NOMO-1 treated with dmso at 0.1 percent for 144 hours (cell line): ENCODE results near the gene OR8U1.
"Not testable (repeated sequence)": the region's sequence is repeated elsewhere in the genome, so short reads cannot be mapped to it uniquely, and the experiment has no call there.

Source experiments
- DNase-seq: peaks from one replicate; lab custom pipeline; 2025; ENCODE audit not compliant: unreplicated experiment; lab: John Stamatoyannopoulos, UW

OR8U1 gene

GRCh38 chr11:56375324-56375723 is at the start of gene OR8U1:
Gene OR8U1, plus strand, starts transcription at chr11:56375624. Its CDS starts 0 bp downstream, at chr11:56375624.
- no peak for DNase-seq

DNA sequence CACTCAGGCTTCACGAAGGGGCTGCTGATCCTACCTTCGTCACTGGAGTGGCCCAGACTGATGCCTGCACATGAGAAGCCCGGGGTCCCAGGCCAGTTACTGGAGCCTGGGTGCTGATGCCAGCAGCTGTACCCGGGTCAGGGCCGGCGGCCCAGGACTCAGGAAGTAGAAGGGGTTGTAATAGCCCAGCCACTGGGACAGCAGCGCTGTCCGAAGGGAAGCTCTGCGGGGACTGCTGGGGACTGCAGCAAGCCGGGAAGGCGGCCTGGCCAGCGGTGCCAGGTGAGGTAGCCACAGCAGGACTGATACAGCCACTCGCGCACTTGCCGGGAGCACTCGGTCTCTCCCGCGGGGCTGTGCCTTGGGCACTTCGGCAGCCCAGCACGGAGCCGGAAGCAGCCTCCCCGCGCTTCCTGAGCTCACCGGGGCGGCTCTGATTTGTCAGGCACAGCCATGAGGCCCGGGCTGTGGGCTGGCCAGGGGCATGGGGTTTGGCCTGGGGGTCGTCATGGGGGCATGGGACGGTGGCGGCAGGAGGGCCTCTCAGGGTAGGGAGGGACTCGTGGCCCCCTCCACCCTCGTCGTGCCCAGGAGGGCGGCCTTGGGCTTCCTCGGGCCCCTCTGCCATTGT is 43.4 kb upstream of the OR8U1 start:
- DNase-seq = no peak

DNA sequence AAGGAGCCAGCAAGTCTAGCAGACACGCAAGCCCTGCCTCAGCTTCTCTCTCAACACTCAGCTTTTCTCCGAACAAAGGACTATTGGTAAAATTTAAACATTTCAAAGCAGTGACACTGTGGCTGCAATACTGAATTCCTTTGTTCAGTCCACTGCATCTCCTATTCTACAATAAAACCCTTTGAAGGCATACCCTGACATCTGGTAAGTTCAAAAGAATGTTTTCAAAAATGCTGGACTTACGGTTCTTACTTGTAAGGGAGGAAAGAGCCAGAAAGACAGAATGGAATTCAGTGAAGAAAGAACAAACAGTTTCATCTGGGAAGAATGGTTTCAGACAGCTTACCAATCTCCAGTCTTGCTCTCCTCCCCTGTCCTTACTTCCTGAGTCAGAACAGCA is 42.3 kb upstream of the OR8U1 start:
- DNase-seq = no peak

- no peak for DNase-seq
Measured at GRCh38 chr11:56340289-56340688, 35.1 kb upstream of the OR8U1 start.

GRCh38 chr11:56345739-56346138 is 29.7 kb upstream of the OR8U1 start, which contains the start of gene OR8K1:
Gene OR8K1, plus strand, starts transcription at chr11:56346039. Its CDS starts 0 bp downstream, at chr11:56346039.
- no peak for DNase-seq

GRCh38 chr11:56353991-56354390 is 21.4 kb upstream of the OR8U1 start, which contains the start of gene OR8J1:
Gene OR8J1, plus strand, starts transcription at chr11:56354291. Its CDS starts 5,956 bp downstream, at chr11:56360247.
- no peak for DNase-seq

DNA sequence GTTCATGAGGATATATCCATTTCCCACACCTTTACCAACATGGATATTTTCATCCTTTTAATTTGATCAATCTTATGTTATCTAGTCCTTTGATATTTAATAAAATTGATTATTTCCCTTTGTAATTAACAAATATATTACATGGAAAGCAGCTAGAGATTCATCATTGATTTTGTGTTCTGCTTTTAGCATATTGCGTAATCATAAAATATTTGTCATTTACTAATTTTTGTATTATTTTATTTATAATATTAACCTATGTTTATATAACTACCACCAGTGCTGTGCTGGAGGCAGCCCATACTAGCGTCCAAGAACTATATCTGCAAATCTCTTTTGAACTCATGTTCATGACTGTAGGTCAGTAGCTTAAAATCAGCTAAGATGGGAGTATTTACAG is 4.7 kb downstream of the OR8U1 start:
- no peak for DNase-seq

DNA sequence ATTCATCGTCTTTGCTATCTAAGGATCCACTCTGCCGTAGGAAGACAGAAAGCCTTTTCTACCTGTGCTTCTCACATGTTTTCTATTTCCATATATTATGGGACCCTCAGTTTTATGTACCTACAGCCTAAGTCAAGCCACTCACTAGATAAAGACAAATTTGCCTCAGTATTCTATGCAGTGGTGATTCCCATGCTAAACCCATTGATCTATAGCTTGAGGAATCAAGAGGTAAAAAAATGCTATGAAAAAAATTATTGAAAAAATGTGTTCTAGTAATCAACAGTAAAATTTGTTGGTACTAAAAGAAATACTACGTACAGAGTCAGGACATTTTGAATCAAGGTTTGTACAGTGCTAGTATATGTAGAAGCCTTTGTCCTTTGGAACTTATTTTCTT is 19.0 kb downstream of the OR8U1 start:
- DNase-seq = no peak

- no peak for DNase-seq
Measured at GRCh38 chr11:56396047-56396446, 20.6 kb downstream of the OR8U1 start.

DNA sequence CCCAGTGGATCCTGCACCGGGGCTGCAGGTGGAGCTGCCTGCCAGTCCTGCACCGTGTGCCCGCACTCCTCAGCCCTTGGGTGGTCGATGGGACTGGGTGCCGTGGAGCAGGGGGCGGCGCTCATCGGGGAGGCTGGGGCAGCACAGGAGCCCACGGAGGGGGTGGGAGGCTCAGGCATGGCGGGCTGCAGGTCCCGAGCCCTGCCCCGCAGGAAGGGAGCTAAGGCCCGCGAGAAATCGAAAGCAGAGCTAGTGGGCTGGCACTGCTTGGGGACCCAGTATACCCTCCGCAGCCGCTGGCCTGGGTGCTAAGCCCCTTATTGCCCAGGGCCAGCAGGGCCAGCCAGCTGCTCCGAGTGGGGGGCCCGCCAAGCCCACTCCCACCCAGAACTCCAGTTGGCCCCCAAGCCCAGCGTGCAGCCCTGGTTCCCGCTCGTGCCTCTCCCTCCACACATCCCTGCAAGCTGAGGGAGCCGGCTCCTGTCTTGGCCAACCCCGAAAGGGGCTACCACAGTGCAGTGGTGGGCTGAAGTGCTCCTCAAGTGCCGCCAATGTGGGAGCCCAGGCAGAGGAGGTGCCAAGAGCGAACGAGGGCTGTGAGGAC is 26.5 kb downstream of the OR8U1 start:
- DNase-seq = not testable (repeated sequence)

DNA sequence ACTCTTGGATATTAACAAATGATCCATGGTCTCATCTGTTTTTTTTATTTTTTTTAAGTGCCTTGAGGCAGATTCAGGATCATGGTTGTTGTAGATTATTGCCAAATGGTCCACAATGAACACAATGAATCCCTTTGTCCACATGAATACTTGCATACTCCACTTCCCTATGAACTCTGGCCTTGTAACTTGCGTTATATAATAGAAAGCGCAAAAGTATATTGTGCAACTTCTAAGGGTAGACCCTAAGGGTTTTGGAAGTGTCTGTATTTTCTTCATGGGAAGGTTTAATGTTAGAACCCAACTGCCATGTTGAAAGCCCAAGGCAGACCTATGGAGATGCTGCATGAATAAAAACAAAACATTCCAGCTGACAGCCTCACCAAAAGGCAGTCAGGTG is 29.0 kb downstream of the OR8U1 start:
- DNase-seq = no peak

DNA sequence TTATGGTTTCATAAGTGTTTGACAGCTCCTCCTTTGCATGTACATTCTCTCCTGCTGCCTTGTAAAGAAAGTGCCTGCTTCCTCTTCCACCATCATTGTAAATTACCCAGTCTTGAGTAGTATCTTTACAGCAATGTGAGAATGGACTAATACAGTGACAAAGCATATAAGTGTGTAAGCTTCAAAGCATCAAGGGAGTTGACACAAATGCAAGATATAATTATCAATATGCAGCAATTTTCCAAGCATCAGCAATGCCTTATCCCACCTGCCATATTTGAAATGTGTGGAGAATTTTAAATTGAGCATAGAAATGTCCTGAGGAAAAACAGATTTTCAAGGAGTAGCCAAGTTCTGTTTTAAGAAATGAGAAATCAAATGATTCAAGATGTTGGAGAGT is 35.4 kb downstream of the OR8U1 start:
- DNase-seq = no peak

DNA sequence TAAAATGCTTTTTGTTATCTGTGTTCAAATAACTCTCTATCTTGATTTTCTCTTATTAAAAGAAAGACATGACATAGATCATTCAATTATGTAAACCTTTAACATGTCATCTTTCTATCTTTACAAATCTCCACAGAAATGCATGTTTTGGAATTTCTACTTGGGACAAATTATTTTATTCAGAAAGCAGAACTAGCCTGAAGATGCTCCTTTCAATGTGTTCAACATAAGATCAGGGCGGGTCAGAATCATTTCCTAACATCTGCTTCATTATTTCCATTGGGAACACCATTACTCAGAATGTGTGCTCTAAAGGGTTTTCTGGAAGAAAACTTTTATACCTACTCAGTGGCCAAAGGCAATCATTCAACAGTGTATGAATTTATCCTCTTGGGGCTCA is 37.0 kb downstream of the OR8U1 start, which contains the start of gene OR5AL1:
OR5AL1 (plus strand) TSS at position 301 of the 400 bp plus-strand sequence.
- DNase-seq = no peak
